GM12801 (cell line): ENCODE measurements around the gene OR10A4.

Experiments used
- CTCF ChIP-seq: IDR thresholded peaks from one replicate; pipeline ENCODE4 v1.5.1; 2011; ENCODE audit warnings: control low read depth; ENCODE audit not compliant: insufficient read length; ENCODE audit errors: extremely low read depth

OR10A4 gene

GRCh38 chr11:6925636-6926207, 49.3 kb downstream of the OR10A4 start:
- TF ChIP-seq CTCF, result no peak

- no peak for TF ChIP-seq CTCF
Measured at GRCh38 chr11:6926208-6927029, 50.0 kb downstream of the OR10A4 start, which contains the start of gene ZNF215. Gene ZNF215 (plus strand): TSS chr11:6926426. CDS start chr11:6932273, 5,847 bp downstream.

- no peak for TF ChIP-seq CTCF
Measured at GRCh38 chr11:6927030-6927617, 50.7 kb downstream of the OR10A4 start.
